Activated T-cell treated with anti-CD3 and anti-CD28 coated beads for 48 hours (primary cell): Measurements from ENCODE around the gene SORL1.

Source experiments
- DNase-seq: peaks from one replicate; pipeline ENCODE4 v3.0.0-alpha.2; 2020; ENCODE audit warnings: low read depth

The SORL1 gene

DNA sequence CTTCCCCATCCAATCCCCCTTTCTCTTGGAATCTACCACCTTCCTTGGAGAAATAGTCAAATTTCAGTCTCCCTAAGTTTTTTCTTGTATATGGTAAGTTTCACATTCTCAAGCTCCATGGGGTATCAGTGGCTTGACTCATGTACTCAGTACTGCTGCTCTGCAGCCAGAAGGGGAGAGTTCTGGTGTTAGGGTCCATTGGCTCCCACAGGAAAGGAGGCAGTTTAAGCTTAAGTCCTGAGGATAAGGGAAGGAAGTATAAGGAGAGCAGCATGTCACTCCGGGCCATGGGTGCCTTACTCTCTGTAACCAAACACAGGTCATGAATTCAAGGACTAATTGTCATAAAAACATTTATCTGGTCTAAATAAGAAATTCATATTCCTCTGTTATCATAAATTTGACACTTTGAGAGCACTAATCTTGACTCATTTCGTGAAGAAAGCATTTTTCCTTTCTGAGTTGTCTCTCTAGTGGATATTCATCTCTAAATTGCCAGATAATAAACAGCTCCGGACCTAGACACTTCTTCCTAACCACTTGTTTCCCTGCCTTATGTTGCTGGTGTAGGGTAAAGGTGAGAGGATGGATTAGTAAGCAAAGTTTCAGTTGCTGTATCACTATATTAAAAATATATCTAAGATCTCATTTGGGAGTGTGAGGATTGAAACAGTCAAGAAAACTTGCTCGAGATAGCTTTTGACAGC is 20.1 kb upstream of the SORL1 start:
- no peak for DNase-seq

GRCh38 chr11:121435132-121435531 is 17.0 kb upstream of the SORL1 start:
- DNase-seq: no peak

DNA sequence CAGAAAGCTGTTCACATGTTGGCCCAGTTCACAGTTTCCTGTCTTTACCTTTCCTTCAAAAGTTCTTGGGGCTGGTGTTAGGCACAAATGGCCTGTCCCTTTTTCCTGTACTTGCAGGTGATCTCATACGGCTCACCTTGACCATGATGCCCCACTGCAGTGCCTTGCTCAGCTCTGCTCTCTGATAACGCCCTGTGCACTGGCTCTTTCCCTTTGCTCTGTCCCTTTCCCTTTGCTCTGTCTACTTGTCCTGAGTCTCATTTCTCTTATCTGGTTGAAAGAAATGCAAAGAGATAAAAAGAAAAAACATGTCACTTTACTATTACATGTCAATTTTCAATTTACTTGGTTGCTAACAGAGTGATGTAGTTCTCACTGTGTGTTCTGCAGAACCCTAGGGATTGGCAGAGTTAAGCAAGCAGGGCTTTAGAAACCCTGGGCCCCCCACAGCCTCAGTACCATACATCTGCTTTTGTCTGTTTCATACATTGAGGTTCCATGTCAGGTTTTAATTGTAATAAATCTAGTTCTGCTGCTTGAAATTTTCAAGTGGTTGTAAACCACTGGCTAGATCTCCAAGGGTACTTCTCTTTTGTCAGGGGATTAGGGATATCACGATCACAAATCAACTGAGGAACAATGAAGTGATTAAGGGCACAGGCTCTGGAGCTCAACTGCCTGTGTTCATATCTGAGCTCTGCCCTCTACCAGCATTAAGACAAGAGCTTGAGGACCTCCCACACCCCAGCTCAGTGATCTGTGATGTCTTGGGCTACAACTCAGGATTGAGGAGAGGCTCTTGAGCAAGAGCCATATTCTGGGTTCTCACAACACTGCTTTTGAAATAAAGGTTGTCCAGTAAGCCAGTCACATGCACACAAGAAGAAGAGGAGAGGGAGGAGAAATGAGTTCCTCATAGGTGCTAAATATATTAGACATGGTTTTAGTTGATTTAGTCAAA is 16.3 kb upstream of the SORL1 start:
- DNase-seq: no peak

DNA sequence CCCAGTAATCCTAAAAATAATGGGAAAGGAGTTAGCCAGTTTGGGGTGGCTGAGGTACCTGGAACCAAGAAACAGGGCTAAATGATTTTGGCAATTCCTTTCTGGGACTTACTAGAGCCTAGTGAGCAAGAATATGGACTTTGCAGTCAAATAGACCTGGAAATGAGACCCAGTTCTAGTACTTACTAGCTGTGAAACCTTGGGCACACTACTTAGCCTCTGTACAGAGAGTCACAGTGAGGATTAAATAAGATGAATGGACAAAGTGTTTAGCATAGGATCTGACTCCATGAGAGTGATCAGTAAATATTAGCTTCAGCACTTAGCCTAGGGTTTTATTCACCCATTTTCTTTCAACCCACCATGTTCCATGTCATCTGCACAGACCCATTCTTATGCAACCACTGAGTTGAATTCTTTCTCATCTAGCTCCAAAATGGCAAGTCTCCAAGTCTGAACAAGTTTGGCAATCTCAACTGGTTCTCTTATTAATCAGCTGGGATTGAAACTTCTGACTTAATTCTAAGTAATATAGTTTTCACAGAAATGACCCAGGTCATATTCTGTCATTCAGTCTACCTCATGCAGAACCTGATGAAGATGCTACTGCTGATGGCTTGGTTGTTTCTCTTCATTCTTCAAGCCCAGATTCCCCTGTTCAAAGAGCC is 15.0 kb upstream of the SORL1 start:
- DNase-seq: no peak

DNA sequence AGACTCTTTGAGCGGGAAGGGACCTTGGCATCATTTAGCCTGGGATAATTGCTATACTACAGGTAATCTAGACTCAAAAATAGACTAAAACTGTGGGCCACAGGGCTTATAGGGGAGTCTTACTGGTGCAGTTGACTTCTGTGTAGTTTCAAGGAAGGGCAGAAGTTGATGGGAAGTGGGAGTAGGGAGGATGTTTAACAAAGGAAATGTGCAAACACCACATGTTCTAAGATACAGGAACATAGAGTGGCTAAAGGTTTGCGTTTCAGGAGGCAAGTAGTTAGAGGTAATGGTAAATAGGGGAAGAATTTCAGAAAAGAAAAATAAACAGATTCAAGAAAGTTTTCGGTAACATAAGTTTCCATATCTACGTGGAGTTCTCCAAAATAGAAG is 14.4 kb upstream of the SORL1 start:
- DNase-seq: no peak

GRCh38 chr11:121439337-121439736 is 12.8 kb upstream of the SORL1 start:
- no peak for DNase-seq

DNA sequence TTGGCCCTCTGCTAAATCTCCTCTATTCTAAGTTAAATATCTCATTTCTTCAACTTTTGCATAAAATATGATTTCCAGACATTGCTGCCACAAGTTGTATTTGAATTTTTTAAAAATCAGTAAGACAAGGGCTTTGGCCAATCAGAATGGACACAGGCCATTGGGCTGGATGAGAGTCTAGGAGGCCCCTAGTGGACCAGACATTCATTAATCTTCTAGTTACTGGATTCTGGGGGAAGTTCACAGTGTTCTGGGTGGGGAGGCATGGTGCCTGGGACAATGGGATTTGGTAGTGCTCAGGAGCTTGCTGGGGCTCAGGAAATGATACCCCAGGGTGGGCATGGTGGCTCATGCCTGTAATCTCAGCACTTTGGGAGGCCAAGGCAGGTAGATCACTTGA is 12.4 kb upstream of the SORL1 start:
- DNase-seq: no peak

DNA sequence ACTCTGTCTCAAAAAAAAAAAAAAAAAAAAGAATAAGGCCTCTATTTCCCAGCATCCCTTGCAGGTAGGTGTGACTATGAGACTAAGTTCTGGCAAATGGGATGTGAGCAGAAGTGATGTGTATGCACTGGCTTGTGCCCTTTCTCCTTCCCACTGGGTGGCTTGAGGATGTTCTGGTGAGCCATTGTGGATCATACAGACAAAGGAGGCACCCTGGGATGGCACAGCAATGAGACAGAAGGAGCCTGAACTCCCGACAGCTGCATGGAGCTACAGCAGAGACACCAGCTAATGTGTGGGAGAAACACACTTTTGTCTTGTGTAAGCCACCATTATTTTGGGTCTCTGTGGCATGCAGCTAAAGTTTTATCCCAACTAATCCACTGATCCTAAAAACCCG is 10.6 kb upstream of the SORL1 start:
- DNase-seq: no peak

DNA sequence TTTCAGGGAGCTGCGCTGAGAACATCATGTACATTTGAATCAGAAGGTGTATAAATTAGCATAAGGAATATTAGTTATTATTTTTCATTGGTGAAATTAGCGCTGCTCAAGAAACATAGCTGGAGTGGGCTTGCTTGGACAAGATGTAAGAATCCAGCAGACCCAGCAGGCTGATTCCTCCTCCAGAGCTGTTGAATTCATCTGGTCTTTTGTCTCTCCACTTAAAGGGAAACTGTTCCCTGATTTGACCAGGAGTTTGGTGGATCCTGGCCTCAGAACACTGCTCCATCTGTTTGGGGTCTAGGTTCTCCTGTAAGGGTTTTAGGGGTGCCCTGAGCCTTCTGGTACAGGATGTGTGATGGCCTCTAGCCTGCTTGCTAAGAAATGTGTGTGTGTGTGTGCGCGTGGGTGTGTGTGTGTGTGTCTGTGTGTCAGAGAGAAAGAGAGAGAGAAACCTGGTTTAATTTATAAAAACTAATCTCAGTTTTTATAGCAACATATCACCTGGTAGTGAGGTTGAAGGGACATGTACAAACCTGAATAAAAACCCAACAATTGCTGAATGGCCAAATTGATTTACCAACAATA is 8.3 kb upstream of the SORL1 start:
- DNase-seq: no peak

- DNase-seq: no peak
These were observed 7.6 kb upstream of the SORL1 start for GRCh38 chr11:121444526-121444925.

GRCh38 chr11:121445071-121445768 is 6.9 kb upstream of the SORL1 start:
- DNase-seq: no peak

- no peak for DNase-seq
These were observed 5.4 kb upstream of the SORL1 start for GRCh38 chr11:121446752-121447156.

DNA sequence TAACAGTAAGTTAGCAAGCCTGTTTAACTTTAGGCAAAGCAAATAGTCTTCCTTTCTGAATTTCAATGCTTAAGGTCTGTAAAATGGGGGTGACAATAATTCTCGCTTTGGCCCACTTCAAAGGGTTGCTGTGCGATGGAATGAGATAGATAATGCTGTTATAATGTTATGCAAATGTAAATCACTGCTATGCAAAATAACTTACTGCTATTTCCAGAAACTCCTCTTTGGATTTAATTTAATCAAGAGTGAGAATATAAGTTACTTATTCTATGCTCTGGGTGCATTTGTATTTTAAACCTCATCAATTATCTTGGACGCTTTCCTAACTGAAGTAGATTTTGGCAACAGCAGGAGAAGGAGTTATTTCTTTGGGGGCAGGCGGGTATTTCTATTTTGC is 4.1 kb upstream of the SORL1 start:
- no peak for DNase-seq

DNA sequence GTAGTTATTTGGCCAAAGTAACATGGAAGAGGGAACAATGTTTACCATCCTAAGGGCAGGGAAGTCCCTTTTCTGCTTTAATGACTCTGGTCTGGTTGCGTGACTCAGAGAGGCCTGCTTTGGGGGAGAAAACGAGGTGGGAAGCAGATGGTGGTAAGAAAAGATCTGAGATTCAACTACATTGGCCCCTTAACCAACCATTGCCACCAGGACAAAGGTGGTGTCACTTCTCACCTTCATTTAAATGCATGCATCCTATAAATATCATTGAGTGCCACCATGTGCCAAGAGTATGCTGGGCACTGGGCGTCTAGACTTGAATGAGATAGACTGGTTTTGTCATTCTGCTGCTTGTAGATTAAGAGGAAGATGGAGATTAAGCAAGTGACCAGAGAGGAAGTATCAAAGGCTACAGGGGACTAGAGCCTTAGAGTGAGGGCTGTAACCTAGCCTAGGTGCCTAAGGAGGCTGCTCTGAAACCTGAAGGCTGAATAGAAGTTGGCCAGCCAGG is 3.6 kb upstream of the SORL1 start:
- no peak for DNase-seq

DNA sequence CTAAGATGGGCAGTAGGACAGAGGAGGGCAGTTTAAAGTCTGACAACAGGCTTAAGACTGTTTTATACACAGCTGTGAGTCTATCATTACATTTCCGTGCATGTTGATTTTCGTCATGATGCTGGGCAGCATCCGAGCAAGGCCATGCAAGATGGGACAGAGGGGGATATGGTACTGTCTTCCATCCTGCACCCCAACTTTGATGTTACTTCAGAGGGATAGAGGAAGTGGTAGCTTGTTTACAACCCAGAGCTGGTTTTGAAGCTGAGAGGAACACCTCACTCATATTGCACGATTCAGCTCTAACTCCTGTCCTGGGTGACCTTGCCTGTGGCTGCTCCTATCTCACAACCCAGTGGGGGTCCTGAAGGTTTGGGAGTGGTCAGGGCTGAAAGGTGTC is 3.0 kb upstream of the SORL1 start:
- no peak for DNase-seq

DNA sequence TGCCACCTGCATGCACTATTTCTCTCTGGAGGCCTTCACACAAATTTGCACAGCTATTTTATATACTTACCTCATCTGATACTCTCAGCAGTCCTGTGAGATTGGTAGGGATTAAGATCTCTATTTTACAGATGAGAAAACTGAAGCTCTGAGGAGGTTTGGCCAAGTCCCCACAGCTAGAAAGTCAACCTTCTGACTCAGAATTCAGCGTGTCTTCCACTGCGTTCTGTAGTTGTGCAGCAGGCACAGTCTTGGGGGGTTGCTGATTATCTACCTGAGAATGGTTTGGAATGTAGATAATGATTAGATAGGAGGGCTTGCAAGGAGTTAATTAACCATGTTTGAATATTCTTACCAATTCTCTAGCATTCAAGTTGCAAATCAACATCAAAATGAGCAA is 2.5 kb upstream of the SORL1 start:
- DNase-seq: no peak

DNA sequence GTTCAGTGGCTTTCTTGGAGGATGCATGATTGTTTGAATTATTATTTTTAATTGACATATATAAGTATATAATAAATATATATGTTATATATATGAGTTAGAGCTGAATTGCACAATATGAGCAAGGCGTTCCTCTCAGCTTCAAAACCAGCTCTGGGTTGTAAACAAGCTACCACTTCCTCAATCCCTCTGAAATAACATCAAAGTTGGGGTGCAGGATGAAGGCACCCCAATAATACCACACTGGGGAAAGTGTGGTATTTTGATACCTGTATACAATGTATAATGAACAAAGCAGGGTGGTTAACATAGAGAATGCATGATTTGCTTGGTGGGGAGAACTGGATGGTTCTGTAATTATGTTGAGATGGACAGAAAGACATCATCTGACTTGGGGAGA is 1.7 kb upstream of the SORL1 start:
- DNase-seq: no peak

GRCh38 chr11:121451178-121451985 is 732 bp upstream of the SORL1 start:
- DNase-seq: no peak

DNA sequence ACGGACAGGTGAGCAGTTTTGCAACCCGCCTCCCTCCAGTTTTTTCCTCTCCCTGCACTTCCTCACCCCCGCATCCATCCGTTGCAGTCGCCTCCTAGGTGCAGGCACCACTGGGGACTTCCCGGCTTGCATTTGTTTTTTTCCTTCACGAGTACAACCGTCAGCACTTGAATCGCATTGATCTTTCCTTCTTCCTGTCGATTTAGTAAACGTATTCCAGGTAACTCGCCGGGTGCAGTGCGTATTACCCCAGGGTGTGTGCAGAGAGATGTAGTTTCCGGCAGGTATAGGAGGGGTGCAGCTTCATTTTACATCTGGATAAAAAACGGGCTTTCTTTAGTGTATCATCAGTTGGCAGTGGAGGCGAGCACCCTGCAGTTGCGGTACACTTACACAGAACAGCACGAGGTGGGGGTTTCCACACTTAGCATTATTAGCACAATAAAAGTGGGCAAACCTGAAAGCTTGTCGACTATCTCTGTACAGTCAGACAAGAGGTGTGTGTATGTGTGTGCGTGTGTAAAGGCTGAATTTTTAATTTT is 566 bp downstream of the SORL1 start, which contains the start of gene SORL1-AS1:
TSS of gene SORL1-AS1 (minus strand) at position 359 of the 542 bp plus-strand sequence.
- DNase-seq: no peak

DNA sequence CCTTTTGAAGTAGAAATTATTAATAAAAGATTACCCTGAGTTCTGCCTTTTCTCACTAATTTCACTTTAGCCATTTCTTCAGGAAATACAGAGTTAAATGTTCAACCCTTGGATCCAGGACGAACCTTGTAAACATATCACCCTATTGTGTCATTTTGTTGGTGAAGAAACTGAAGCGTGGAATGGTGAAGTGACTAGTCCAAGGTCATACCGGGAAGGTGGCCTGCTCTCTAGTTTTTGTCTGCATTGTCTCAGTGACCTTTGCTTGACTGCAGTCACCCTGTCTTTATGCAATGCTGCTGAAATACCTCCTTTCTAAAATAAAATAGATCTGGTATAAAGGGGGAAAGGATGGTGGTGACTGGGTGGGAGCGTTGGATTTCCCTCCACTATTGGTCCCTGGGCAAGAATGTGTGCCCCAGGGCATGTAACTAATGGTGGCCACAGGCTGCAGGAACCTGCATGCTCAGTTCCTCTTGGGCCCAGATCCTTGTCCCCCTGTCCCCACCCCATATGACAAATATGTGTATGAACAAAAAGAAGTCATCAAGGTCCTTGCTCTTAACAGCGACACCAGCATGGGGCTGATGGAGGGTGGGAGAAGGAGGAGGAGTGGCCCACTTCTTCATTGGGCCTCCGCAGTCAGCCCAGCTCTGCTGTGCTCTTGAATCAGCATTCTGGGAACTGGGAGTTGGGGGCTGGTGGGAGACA is 1.6 kb downstream of the SORL1 start:
- DNase-seq: no peak
